ENCODE results near the gene IGFLR1.

Gene IGFLR1

DNA sequence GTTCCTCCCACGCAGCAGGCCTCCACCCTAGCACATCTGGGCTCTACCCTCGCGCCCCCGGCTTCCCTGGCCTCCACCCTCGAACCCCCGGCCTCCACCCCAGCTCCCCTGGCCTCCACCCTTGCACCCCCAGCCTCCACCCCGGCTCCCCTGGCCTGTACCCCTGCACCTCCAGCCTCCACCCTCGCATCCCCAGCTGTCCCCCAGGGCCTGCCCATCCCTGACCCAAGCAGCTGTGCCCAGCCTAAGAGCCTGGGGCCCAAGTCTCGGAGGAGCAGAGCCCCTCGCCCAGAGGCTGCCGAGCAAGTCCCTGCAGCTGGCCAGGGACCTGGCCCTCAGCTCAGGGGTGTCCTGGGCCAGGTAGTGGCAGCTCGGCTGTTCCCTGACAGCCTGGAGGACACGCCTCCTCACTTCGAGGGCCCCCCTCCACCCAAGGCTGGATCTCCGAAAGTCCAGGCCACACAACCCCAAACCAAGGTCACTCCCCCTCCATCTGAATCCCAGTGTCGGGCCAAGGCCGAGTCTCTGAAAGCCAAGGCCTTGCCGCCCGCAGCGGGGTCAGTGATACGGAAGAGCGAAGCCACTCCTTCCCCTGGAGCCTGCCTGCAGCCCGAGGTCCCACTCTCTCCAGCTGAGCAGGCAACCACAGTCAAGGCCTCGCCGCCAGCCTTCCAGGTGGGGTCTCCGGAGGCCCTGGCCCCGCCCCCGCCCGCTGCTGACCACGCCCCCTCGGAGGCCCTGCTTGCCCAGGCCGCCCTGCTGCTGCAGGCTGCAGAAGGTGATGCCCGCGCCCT, 25.2 kb upstream of the IGFLR1 start:
- TF ChIP-seq, protein P1, sequence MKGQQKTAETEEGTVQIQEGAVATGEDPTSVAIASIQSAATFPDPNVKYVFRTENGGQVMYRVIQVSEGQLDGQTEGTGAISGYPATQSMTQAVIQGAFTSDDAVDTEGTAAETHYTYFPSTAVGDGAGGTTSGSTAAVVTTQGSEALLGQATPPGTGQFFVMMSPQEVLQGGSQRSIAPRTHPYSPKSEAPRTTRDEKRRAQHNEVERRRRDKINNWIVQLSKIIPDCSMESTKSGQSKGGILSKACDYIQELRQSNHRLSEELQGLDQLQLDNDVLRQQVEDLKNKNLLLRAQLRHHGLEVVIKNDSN (IDR thresholded peaks at IDR 0.05): no peak
- no peak for TF ChIP-seq TEAD4 (IDR thresholded peaks at IDR 0.05)
- TF ChIP-seq NFIC (IDR thresholded peaks at IDR 0.05): peak; percentile 33
- peak; percentile 62; the same call in 1 of the 2 replicates for TF ChIP-seq TCF12 (IDR thresholded peaks at IDR 0.05; ENCODE audit: low read depth)
- TF ChIP-seq, protein P2, sequence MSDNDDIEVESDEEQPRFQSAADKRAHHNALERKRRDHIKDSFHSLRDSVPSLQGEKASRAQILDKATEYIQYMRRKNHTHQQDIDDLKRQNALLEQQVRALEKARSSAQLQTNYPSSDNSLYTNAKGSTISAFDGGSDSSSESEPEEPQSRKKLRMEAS (IDR thresholded peaks at IDR 0.05): peak; percentile 48
- TF ChIP-seq EGR1 (IDR thresholded peaks at IDR 0.05): 0 out of 2 replicates have a peak, but pooled peaks have one; percentile 18
- TF ChIP-seq RAD21 (IDR thresholded peaks at IDR 0.05; ENCODE audit: low read depth): peak; percentile 19; the same call in 1 of the 2 replicates

- TF ChIP-seq TEAD4 (IDR thresholded peaks at IDR 0.05) (no peak), YY1 (IDR thresholded peaks at IDR 0.05; ENCODE audit: low read depth) (no peak)
Measured at GRCh38 chr19:35766571-35767104, 24.4 kb upstream of the IGFLR1 start.

- TF ChIP-seq TEAD4 (IDR thresholded peaks at IDR 0.05) (no peak), FOXM1 (IDR thresholded peaks at IDR 0.05; ENCODE audit: borderline replicate concordance, low read depth) (no peak), ZBTB7A (IDR thresholded peaks at IDR 0.05; ENCODE audit: low read depth) (no peak), RAD21 (IDR thresholded peaks at IDR 0.05; ENCODE audit: low read depth) (no peak), CREB1 (IDR thresholded peaks at IDR 0.05; ENCODE audit: low read depth) (no peak)
- TF ChIP-seq, protein P1 (IDR thresholded peaks at IDR 0.05): no peak
- TF ChIP-seq, protein P2 (IDR thresholded peaks at IDR 0.05): no peak
- TF ChIP-seq, protein P3, sequence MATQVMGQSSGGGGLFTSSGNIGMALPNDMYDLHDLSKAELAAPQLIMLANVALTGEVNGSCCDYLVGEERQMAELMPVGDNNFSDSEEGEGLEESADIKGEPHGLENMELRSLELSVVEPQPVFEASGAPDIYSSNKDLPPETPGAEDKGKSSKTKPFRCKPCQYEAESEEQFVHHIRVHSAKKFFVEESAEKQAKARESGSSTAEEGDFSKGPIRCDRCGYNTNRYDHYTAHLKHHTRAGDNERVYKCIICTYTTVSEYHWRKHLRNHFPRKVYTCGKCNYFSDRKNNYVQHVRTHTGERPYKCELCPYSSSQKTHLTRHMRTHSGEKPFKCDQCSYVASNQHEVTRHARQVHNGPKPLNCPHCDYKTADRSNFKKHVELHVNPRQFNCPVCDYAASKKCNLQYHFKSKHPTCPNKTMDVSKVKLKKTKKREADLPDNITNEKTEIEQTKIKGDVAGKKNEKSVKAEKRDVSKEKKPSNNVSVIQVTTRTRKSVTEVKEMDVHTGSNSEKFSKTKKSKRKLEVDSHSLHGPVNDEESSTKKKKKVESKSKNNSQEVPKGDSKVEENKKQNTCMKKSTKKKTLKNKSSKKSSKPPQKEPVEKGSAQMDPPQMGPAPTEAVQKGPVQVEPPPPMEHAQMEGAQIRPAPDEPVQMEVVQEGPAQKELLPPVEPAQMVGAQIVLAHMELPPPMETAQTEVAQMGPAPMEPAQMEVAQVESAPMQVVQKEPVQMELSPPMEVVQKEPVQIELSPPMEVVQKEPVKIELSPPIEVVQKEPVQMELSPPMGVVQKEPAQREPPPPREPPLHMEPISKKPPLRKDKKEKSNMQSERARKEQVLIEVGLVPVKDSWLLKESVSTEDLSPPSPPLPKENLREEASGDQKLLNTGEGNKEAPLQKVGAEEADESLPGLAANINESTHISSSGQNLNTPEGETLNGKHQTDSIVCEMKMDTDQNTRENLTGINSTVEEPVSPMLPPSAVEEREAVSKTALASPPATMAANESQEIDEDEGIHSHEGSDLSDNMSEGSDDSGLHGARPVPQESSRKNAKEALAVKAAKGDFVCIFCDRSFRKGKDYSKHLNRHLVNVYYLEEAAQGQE (IDR thresholded peaks at IDR 0.05; ENCODE audit: low read depth): no peak
Measured at GRCh38 chr19:35764432-35765315, 22.4 kb upstream of the IGFLR1 start.

DNA sequence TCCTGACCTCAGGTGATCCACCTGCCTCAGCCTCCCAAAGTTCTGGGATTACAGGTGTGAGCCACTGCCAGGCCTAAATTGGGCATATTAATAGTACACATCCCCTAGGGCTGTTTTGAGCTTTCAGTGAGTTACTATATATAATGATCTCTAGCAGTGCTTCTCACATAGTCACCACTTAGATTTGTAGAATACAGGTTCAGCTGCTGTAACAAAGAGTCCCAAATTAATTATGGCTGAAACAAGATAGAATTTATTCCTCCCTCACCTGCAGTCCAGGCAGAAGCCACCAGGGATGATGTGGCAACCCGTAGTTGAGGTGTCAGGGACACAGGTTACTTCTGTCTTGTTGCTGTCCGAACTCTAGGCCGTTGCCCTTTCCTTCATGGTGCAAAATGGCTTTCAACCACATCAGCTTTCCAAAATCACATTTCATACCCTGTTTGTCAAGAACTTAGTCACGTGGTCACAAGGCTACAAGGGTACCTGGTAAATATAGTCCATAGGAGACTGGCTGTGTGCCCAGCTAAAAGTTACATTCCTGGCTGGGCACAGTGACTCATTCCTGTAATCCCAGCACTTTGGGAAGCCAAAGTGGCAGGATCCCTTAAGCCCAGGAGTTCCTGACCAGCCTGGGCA, 18.6 kb upstream of the IGFLR1 start:
- TF ChIP-seq, protein P1 (IDR thresholded peaks at IDR 0.05): peak; percentile 17; the same call in 1 of the 2 replicates
- TF ChIP-seq EGR1 (IDR thresholded peaks at IDR 0.05): no peak
- no peak for TF ChIP-seq TAF1 (IDR thresholded peaks at IDR 0.05; ENCODE audit: low read depth)
- no peak for TF ChIP-seq ZBTB7A (IDR thresholded peaks at IDR 0.05; ENCODE audit: low read depth)
- no peak for TF ChIP-seq FOXM1 (IDR thresholded peaks at IDR 0.05; ENCODE audit: borderline replicate concordance, low read depth)

DNA sequence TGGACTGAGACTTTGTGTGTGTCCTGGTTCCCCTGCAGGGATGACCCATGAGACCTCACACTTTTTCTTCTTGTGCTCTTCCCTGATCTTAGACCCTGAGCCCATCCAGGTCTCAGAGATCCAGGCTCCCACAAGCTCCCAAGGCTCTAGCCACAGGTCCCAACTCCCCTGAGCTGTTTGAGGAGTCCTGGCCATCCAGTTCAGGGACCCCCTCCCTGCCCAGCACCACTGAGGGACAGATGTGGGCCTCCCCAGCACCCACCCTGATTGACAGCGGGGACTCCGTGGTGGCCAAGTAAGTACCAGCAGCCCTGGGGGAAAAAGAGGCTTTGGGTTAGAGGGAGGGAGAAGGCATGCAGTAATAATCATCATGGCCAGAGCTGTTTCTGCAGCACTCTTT, 17.4 kb upstream of the IGFLR1 start:
- TF ChIP-seq TEAD4 (IDR thresholded peaks at IDR 0.05) (no peak), NFIC (IDR thresholded peaks at IDR 0.05) (no peak), EP300 (IDR thresholded peaks at IDR 0.05; ENCODE audit: borderline replicate concordance) (no peak), EGR1 (IDR thresholded peaks at IDR 0.05) (no peak), RAD21 (IDR thresholded peaks at IDR 0.05; ENCODE audit: low read depth) (no peak), YY1 (IDR thresholded peaks at IDR 0.05; ENCODE audit: low read depth) (no peak)
- TF ChIP-seq, protein P1 (IDR thresholded peaks at IDR 0.05): no peak

- TF ChIP-seq, protein P3 (IDR thresholded peaks at IDR 0.05; ENCODE audit: low read depth): no peak
- TF ChIP-seq NFIC (IDR thresholded peaks at IDR 0.05) (no peak), TEAD4 (IDR thresholded peaks at IDR 0.05) (0 out of 2 replicates have a peak, but pooled peaks have one; percentile 12), EGR1 (IDR thresholded peaks at IDR 0.05) (peak; percentile 85), FOXM1 (IDR thresholded peaks at IDR 0.05; ENCODE audit: borderline replicate concordance, low read depth) (peak; percentile 37; the same call in 1 of the 2 replicates), EP300 (IDR thresholded peaks at IDR 0.05; ENCODE audit: borderline replicate concordance) (no peak), RAD21 (IDR thresholded peaks at IDR 0.05; ENCODE audit: low read depth) (no peak), TAF1 (IDR thresholded peaks at IDR 0.05; ENCODE audit: low read depth) (peak; percentile 54), CEBPB (IDR thresholded peaks at IDR 0.05) (no peak; the same call in 1 of the 2 replicates), ZBTB7A (IDR thresholded peaks at IDR 0.05; ENCODE audit: low read depth) (no peak), TCF12 (IDR thresholded peaks at IDR 0.05; ENCODE audit: low read depth) (peak; percentile 28; the same call in 1 of the 2 replicates), YY1 (IDR thresholded peaks at IDR 0.05; ENCODE audit: low read depth) (peak; percentile 76), CREB1 (IDR thresholded peaks at IDR 0.05; ENCODE audit: low read depth) (peak; percentile 31; the same call in 1 of the 2 replicates)
- TF ChIP-seq, protein P1 (IDR thresholded peaks at IDR 0.05): no peak
- TF ChIP-seq, protein P2 (IDR thresholded peaks at IDR 0.05): peak; percentile 47
Measured at GRCh38 chr19:35757749-35758608, 15.7 kb upstream of the IGFLR1 start, which contains the start of gene PROSER3. Gene PROSER3 (plus strand): TSS chr19:35758176. CDS start chr19:35758216, 40 bp downstream.
